SIG-M5 treated with dmso at 0.1 percent for 504 hours (cell line): ENCODE results near the gene MED9.
"Not testable (repeated sequence)": the region's sequence is repeated elsewhere in the genome, so short reads cannot be mapped to it uniquely, and the experiment has no call there.

Experiments
- DNase-seq: peaks from one replicate; lab custom pipeline; 2025; ENCODE audit not compliant: unreplicated experiment; lab: John Stamatoyannopoulos, UW

MED9 gene

DNA sequence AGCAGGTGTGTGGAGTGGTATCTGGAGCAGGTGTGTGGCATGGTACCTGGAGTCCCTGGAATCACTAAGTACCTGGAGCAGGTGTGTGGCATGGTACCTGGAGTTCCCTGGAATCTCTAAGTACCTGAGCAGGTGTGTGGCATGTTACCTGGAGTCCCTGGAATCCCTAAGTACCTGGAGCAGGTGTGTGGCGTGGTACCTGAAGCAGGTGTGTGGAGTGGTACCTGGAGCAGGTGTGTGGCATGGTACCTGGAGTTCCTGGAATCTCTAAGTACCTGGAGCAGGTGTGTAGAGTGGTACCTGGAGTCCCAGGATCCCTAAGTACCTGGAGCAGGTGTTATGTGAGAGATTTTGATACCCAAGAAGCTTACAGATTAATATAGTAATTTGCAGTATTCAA is 22.1 kb upstream of the MED9 start:
- DNase-seq = not testable (repeated sequence)

DNA sequence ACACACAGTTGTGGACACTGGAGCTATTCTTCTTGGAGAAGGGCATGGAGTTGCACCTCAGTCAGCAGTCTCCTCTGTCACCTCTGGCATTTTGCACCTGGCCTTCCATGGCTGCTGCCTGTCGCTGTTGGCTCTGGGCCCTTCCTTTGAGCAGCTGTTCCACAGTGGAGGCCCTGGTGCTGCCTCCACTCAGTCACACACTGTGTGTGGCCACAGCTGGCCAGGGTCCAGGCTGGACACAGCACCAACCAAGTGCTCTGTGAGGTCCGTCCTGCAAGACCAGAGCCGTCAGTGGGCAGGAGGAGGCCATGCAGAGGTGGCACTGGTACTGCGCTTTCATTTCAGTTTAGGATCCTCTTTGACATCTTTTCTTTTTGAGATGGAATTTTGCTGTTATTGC is 21.6 kb upstream of the MED9 start:
- DNase-seq = no peak

DNA sequence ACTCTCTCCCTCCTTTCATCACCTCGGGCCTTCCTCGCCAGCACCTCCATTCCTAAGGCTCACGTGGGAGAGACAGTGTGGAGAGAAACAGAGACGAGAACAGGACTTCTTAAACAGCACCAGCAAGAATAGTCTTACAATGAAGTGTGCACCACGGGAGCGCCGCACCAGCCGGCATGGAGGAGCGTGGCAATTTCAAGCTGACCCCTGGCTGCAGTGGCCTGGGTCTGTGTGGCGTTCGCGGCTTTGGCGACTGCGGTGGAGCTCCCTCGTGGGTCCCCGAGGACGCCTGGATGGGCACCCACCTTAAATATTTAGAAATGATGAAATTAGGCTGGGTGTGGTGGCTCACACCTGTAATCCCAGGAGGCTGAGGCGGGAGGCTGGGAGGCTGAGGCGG is 20.5 kb upstream of the MED9 start:
- DNase-seq = no peak

DNA sequence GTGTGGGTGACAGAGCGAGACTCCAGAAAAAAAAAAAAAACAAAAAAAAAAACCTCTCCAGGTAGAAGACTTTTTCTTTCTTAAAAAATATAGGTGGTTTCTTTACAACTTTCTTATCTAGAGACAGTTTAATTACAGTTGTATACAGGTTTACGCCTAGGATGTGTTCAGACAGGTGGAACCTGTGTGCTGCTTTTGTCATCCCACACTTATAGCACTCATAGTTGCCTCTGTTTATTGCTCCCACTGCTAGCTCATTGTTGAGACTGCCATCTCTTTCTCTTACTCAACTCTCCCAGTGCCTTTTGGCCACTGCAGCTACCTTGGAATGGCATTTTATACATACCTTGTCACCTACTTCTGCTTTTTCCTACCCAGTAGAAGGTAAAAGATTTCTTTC is 19.1 kb upstream of the MED9 start:
- DNase-seq = no peak

- no peak for DNase-seq
Measured at GRCh38 chr17:17460038-17460437, 16.8 kb upstream of the MED9 start.

GRCh38 chr17:17462048-17462824 is 14.6 kb upstream of the MED9 start:
- DNase-seq = no peak

DNA sequence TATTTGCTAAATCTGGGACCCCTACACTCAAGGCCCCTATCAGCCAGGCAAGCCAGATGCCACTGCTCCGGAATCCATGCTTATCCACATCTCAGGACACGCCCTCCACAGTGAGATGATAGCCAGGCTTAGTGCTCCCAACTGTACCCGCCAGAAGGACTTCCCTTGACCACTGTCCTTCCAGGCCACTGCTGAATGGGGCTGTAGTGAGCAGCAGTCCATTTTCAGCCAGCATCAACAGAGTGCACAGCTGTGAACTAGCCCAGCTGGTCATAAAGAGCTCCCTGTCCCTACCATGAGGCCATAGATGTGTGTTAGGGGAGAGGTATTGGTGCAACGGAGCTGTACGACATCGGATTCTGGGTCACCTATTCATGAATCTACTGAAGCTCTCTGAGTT is 13.0 kb upstream of the MED9 start:
- DNase-seq = no peak

DNA sequence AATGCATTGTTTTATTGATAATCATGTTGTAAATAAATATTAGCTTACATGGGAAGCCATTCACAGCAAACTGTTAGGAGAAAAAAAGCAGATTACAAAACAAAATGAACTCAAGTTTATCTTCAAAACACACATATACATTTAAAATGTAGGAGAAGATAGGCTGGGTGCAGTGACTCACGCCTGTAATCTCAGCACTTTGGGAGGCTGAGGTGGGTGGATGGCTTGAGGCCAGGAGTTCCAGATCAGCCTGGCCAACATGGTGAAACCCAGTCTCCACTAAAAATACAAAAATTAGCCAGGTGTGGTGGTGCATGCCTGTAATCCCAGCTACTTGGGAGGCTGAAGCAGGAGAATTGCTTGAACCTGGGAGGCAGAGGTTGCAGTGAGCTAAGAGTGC is 10.9 kb upstream of the MED9 start:
- DNase-seq = not testable (repeated sequence)

DNA sequence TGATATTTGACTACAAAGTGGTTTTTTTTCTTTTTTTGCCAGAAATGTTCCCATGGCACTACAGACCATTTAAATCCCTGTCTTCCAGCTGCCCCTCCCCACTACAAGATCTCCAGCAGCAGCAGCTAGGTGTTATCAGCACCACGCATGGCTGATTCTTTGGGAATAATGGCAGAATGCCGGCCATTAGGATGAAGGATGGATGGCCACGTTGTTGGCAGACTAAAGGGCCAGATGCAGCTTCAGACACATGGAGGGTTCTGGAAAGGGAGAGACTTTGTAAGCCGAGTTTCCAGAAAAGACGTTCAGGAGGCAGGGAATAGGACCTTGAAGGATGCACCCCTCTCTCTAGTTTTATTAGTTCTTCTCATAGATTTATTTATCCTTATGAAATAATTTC is 10.3 kb upstream of the MED9 start:
- DNase-seq = no peak

DNA sequence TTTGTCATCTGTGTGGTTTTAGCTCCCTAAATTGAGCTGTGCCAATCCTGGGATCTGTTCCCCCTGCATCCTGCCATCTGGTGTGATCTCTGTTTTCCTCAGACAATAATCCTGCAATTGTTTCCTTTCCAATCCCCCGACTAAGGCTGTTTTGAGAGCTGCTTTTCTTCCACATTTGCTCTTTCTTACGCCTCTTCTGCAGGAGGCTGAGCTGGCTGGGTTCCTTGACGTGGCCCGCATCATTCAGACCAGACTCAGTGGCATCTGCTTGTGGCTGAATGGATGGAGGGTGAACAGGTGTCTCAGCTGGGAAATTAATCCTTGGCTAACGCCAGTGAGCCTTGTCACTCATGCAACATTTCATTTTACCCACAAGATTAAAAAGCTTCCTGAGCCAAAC is 9.8 kb upstream of the MED9 start:
- DNase-seq = no peak

DNA sequence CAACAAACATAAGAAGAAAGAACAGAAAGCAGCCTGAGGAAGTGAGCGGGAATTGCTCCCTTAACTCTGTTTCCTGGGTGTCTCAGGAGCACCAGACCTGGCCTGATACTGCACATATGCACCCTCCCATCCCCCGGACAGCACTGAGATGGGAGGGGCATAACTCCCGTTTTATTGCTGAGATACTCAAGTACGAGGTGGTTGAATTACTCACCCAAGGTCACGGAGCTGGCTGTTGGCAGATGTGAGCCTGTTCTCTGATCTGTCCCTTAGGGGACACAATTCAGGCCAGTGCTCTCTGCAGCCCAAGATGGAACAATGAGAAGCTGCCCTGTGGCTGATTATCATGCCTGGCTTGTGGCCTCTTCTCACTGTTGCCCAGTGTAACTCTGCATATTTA is 9.1 kb upstream of the MED9 start:
- DNase-seq = no peak

DNA sequence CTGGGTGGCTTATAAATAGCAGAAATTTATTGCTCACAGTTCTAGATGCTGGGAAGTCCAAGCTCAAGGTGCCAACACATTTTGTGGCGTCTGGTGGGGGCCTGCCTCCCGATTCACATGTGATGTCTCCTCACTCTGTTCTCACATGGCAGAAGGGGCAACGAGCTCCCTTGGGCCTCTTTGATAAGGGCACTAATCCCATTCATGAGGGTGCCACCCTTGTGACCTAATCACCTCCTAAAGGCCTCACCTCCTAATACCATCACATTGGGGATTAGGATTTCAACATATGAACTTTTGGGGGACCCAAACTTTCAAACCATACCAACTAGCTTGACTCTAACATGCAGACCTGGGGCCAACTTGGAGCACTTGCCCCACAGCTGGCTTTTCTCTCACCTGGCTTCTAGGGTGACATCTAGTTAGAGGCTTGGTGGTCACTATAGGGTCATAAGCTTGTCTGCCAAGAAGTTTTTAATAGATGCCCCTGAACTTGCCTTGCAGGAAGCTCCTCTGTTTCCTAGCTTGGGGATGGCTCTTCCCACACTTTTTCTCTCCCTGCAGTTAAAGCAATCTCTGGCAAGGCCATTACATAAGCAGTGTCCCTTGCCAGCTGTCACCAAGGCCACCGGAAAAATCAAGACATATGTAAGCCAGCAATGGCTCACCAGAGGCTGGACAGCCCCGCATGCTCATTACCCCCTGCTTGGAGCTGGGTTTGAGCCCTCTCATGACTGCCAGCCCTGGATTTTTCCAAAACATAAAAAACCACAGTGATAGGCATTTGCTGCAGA is 8.4 kb upstream of the MED9 start:
- DNase-seq = no peak

DNA sequence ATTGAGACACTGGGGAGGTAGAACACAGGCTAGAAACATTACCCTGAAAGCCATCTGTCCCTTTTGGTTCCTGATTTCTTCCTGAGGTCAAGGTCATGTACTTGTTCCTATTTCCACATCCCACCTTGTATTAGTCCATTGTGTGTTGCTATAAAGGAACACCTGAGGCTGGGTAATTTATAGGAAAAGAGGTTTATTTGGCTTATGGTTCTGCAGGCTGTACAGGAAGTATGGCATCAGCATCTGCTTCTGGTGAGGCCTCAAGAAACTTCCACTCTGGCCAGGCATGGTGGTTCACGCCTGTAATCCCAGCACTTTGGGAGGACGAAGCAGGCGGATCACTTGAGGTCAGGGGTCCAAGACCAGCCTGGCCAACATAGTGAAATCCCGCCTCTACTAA is 7.4 kb upstream of the MED9 start:
- DNase-seq = no peak

DNA sequence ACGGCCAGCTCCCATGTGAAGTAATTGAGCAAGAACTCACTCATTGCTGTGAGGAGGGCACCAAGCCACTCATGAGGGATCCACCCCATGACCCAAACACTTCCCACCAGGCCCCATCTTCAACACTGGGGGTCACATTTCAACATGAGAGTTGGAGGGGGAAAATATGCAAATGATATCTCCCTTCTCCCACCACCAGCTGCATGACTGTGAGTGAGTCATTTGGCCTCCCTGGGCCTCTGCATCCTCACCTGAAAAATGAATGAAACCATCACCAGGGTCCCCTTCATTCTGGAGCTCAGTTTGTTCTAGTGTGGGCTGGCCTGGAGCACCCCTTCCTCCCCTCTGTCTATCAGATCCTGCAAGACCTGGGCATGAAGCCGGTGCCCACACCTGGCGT is 6.8 kb upstream of the MED9 start:
- DNase-seq = no peak

DNA sequence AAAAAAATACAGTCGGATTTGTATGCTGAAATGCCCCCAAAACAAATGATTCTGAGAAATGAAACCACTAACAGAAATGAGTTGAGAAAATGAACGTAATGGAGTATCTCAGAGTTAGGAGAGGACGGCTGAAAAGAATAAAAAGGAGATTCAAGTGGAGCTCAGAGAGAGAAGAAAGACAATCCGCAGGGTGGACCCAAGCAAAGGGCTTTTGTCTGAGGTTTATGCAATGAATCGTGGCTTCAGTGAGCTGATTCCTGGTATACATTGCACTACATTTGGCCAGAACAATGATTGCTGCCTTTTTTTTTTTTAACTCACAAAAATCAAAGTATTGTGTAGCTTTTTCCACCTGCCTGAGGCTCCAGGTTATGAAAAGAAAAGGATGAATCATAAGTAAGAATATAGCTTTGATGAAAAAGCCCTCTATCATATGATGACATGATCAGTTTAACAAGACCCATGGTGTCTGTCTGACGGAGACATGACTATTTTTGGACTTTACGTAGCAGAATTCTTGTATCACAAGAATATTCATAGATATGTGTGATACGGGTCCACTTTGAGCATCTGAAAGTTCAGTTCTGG is 4.4 kb upstream of the MED9 start:
- DNase-seq = no peak

DNA sequence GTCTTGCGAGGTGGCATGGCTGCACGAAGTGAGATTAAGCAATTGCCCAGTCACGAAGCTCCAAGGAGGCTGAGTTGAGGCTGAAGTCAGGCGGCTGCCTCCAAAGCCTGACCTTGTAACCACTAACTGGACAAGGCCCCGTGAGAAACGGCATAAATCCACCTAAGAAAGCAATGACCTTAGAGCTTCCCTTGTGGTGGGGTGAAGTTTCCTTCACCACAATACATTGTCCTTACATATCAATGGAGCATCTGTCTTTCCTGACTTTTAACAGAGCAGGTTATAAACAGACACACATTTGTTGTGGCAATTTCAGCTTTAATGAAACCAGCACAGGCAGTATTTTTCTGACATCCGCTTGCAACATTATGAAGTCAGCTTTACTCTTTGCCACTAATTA is 2.5 kb upstream of the MED9 start:
- DNase-seq = no peak

DNA sequence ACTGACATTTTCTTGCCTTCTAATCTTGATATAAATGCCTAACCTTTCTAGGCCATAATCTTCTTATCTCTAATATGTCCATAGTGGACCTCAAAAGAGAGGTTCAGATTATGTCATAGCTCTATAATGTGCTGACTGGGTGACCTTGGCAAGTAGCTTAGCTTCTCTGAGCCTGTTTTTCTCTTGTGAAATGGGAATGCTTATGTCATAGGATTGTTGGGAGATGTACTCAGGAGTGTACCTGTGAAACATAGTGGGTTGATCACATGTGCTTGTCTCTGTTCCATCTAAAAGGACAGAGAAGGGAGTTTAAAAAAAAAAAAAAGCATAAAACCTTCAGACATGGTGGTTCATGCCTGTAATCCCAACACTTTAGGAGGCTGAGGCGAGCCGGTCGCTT is 2.4 kb downstream of the MED9 start:
- no peak for DNase-seq

- no peak for DNase-seq
Measured at GRCh38 chr17:17480593-17481148, 3.9 kb downstream of the MED9 start.

GRCh38 chr17:17481860-17482259 is 5.1 kb downstream of the MED9 start:
- no peak for DNase-seq

DNA sequence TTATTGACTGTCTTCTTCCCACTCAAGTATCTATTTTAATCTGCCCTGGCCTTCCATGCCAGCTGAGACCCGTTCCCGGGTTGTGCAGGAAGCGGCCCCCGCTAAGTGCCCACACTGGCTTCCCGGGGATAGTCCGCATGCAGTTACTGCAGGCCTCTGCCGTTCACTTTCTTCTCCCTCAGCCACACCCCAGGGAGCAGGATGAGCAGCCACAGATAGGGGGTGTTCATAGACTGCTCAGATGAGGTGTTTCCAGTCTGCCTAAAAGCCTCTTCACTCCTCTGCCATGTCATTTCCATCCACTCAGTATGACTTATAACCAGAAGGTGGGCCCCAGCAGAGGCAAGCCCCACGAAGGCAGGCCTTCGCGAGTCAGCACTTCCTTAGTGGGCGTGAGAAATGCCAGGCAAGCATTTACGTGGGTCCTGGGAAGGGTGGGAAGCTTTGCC is 7.7 kb downstream of the MED9 start:
- DNase-seq = no peak

GRCh38 chr17:17485420-17485819 is 8.6 kb downstream of the MED9 start:
- DNase-seq = no peak

DNA sequence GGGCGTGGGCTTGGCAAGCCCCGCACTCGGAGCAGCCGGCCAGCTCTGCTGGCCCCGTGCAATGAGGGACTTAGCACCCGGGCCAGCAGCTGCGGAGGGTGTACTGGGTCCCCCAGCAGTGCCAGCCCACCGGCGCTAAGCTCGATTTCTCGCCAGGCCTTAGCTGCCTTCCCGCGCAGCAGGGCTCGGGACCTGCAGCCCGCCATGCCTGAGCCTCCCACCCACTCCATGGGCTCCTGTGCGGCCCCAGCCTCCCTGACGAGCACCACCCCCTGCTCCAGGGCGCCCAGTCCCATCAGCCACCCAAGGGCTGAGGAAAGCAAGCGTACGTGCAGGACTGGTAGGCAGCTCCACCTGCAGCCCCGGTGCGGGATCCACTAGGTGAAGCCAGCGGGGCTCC is 9.6 kb downstream of the MED9 start:
- DNase-seq = not testable (repeated sequence)
